BLaER1 treated with 17β-estradiol and CSF1 and Interleukin-3, amounts not matched to agents 10 nM and 100 nM (cell line): ENCODE data around the gene NMRK2.
A peak's percentile ranks its signal among the peaks of the same experiment; 100 is the strongest.

Experiments
- H3K27ac ChIP-seq, 11 experiments: shearing (Covaris generic); formaldehyde crosslinking; 2 replicates each; pipeline ENCODE4 v1.8.1; 2022
- H3K27me3 ChIP-seq, 11 experiments: shearing (Covaris generic); formaldehyde crosslinking; 2 replicates each; pipeline ENCODE4 v1.8.1; 2022
- H3K36me3 ChIP-seq, 11 experiments: shearing (Covaris generic); formaldehyde crosslinking; 2 replicates each; pipeline ENCODE4 v1.8.1; 2022
- H3K4me1 ChIP-seq, 10 experiments: shearing (Covaris generic); formaldehyde crosslinking; 2 replicates each; pipeline ENCODE4 v1.8.1; 2022
- H3K4me2 ChIP-seq, 11 experiments: shearing (Covaris generic); formaldehyde crosslinking; 2 replicates each; pipeline ENCODE4 v1.8.1; 2022
- H3K4me3 ChIP-seq, 10 experiments: shearing (Covaris generic); formaldehyde crosslinking; 2 replicates each; pipeline ENCODE4 v1.8.1; 2022
- H3K9ac ChIP-seq, 11 experiments: shearing (Covaris generic); formaldehyde crosslinking; 2 replicates each; pipeline ENCODE4 v1.8.1; 2022
- H3K9me3 ChIP-seq, 11 experiments: shearing (Covaris generic); formaldehyde crosslinking; replicated peaks in 1 of 11; 2 replicates each; pipeline ENCODE4 v1.8.1; 2022
- H4K20me1 ChIP-seq, 11 experiments: shearing (Covaris generic); formaldehyde crosslinking; 2 replicates each; pipeline ENCODE4 v1.8.1; 2022
- Cebpa-rat ChIP-seq, 11 experiments: shearing (Covaris generic); IDR thresholded peaks; 2 replicates each; pipeline ENCODE4 v1.8.1; 2022

Gene NMRK2

GRCh38 chr19:3968556-3969434, 35.9 kb downstream of the NMRK2 start:
- peak overlapping the region in 10 of 11 experiments; percentile 9 to 86 (median 84); a peak in 17 of 22 replicates for H3K27ac ChIP-seq
- H3K4me1 ChIP-seq = peaks cover 24 to 33% (median 29%) of the 10 kb centered on the region in 10 experiments
- peak overlapping the region; percentile 86 to 99 (median 97); a peak in 12 of 20 replicates for H3K4me3 ChIP-seq
- no peaks in the 10 kb centered on the region for H3K27me3 ChIP-seq
- peaks cover 52 to 64% (median 58%) of the 10 kb centered on the region in 11 experiments for H3K36me3 ChIP-seq
- no peak for TF ChIP-seq Cebpa-rat (IDR thresholded peaks at IDR 0.05)
- H4K20me1 ChIP-seq = peaks cover 53 to 85% (median 79%) of the 10 kb centered on the region in 11 experiments
- H3K4me2 ChIP-seq = peak overlapping the region; percentile 87 to 99 (median 95)
- H3K9ac ChIP-seq = peak overlapping the region; percentile 87 to 96 (median 94); a peak in 20 of 22 replicates
- H3K9me3 ChIP-seq = no peaks in the 10 kb centered on the region

- Histone ChIP-seq H3K36me3 (peaks cover 46 to 56% (median 51%) of the 10 kb centered on the region in 11 experiments), H3K9ac (peak overlapping the region; percentile 87 to 96 (median 94)), H3K4me3 (peak overlapping the region; percentile 86 to 99 (median 97)), H4K20me1 (peaks cover 51 to 81% (median 76%) of the 10 kb centered on the region in 11 experiments), H3K27me3 (no peaks in the 10 kb centered on the region), H3K4me2 (peak overlapping the region; percentile 87 to 99 (median 95)), H3K4me1 (peaks cover 24 to 33% (median 29%) of the 10 kb centered on the region in 10 experiments), H3K27ac (peak overlapping the region in 10 of 11 experiments; percentile 80 to 86 (median 86); a peak in 21 of 22 replicates), H3K9me3 (no peaks in the 10 kb centered on the region)
- no peak for TF ChIP-seq Cebpa-rat (IDR thresholded peaks at IDR 0.05)
These were observed 36.8 kb downstream of the NMRK2 start for GRCh38 chr19:3969435-3970312.

- H3K27ac ChIP-seq = peak overlapping the region; percentile 80 to 86 (median 85)
- peaks cover 24 to 33% (median 29%) of the 10 kb centered on the region in 10 experiments for H3K4me1 ChIP-seq
- H3K36me3 ChIP-seq = peaks cover 44 to 55% (median 49%) of the 10 kb centered on the region in 11 experiments
- peak overlapping the region; percentile 87 to 99 (median 95) for H3K4me2 ChIP-seq
- H3K27me3 ChIP-seq = no peaks in the 10 kb centered on the region
- no peak for TF ChIP-seq Cebpa-rat (IDR thresholded peaks at IDR 0.05)
- H3K9me3 ChIP-seq = no peaks in the 10 kb centered on the region
- H3K9ac ChIP-seq = peak overlapping the region; percentile 87 to 96 (median 94)
- H4K20me1 ChIP-seq = peaks cover 50 to 81% (median 76%) of the 10 kb centered on the region in 11 experiments
- peak overlapping the region; percentile 86 to 99 (median 97) for H3K4me3 ChIP-seq
These were observed 37.5 kb downstream of the NMRK2 start for GRCh38 chr19:3970313-3970807.

DNA sequence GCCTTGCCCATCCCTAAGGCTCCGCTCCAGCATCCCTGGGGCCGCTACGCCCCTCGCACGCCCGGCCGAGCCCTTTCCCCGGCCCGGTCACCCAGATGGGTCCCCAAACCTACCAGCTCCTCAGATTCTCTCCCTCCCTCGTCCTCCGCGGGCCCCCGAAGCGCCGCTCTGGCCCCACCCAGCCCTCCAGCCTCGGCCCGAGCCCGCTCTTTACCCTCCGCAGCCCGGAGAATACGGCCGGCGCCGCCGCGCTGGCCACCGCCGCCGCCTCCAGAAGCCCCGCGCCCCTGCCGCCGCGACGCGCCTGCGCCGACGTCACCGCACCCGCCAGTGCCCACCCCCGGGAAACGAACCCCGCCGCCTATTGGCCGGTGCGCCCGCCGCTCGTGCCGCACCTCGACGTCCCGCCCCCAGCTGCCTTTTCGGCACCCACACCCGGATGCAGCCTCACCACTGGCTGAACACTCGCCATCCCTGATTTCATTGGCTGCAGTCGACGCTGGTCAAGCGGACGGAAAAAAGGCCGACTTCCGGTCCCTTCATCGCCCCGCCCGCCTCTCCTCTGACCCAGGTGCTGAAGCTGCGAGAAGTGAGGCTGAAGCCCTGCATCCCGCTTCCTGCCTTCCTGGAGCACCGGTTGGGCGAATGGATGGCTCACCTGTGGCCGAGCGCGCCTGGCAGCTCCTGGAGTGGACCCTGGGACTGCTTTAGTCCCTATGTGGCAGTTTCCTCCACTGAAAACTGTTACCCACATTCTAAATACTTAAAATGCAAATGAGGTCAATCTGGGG, 38.1 kb downstream of the NMRK2 start, which contains the start of gene DAPK3:
DAPK3 (minus strand) TSS at position 292 of the 791 bp plus-strand sequence. CDS start 1,364 bp downstream, outside the sequence.
- no peaks in the 10 kb centered on the region for H3K9me3 ChIP-seq
- peak within 1 kb of the TSS; percentile 87 to 96 (median 94) for H3K9ac ChIP-seq
- peaks cover 51 to 81% (median 76%) of the 10 kb centered on the region in 11 experiments for H4K20me1 ChIP-seq
- TF ChIP-seq Cebpa-rat (IDR thresholded peaks at IDR 0.05) = no peak
- H3K4me2 ChIP-seq = peak within 1 kb of the TSS; percentile 87 to 99 (median 95)
- H3K27me3 ChIP-seq = no peaks in the 10 kb centered on the region
- H3K27ac ChIP-seq = peak within 1 kb of the TSS; percentile 80 to 86 (median 85)
- peaks cover 44 to 55% (median 49%) of the 10 kb centered on the region in 11 experiments for H3K36me3 ChIP-seq
- H3K4me3 ChIP-seq = peak within 1 kb of the TSS; percentile 86 to 99 (median 97)
- peaks cover 24 to 33% (median 29%) of the 10 kb centered on the region in 10 experiments for H3K4me1 ChIP-seq

DNA sequence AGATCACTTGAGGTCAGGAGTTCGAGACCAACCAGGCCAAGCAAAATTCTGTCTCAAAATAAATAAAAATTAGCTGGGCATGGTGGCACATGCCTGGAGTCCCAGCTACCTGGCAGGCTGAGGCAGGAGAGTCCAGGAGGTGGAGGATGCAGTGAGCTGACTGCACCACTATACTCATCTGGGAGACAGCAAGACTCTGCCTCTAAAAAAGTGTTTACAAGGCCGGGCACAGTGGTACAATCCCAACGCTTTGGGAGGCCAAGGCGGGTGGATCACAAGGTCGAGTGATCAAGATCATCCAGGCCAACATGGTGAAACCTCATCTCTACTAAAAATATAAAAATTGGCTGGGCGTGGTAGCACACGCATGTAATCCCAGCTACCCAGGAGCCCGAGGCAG, 42.3 kb downstream of the NMRK2 start:
- no peak overlapping the region for H3K4me3 ChIP-seq
- peaks cover 53 to 61% (median 58%) of the 10 kb centered on the region in 11 experiments for H3K36me3 ChIP-seq
- no peaks in the 10 kb centered on the region for H3K27me3 ChIP-seq
- no peak overlapping the region for H3K9ac ChIP-seq
- no peak for TF ChIP-seq Cebpa-rat (IDR thresholded peaks at IDR 0.05)
- no peaks in the 10 kb centered on the region for H3K9me3 ChIP-seq
- H3K27ac ChIP-seq = no peak overlapping the region
- peaks cover 53 to 81% (median 77%) of the 10 kb centered on the region in 11 experiments for H4K20me1 ChIP-seq
- H3K4me2 ChIP-seq = no peak overlapping the region
- H3K4me1 ChIP-seq = peaks cover 18 to 53% (median 45%) of the 10 kb centered on the region in 10 experiments

GRCh38 chr19:3975637-3976087, 42.8 kb downstream of the NMRK2 start:
- H3K27me3 ChIP-seq = no peaks in the 10 kb centered on the region
- H4K20me1 ChIP-seq = peaks cover 58 to 81% (median 78%) of the 10 kb centered on the region in 11 experiments
- no peak overlapping the region for H3K9ac ChIP-seq
- TF ChIP-seq Cebpa-rat (IDR thresholded peaks at IDR 0.05) = no peak
- H3K4me2 ChIP-seq = no peak overlapping the region
- H3K4me1 ChIP-seq = peaks cover 24 to 55% (median 49%) of the 10 kb centered on the region in 10 experiments
- peaks cover 58 to 66% (median 63%) of the 10 kb centered on the region in 11 experiments for H3K36me3 ChIP-seq
- no peak overlapping the region for H3K27ac ChIP-seq
- no peaks in the 10 kb centered on the region for H3K9me3 ChIP-seq
- no peak overlapping the region for H3K4me3 ChIP-seq

DNA sequence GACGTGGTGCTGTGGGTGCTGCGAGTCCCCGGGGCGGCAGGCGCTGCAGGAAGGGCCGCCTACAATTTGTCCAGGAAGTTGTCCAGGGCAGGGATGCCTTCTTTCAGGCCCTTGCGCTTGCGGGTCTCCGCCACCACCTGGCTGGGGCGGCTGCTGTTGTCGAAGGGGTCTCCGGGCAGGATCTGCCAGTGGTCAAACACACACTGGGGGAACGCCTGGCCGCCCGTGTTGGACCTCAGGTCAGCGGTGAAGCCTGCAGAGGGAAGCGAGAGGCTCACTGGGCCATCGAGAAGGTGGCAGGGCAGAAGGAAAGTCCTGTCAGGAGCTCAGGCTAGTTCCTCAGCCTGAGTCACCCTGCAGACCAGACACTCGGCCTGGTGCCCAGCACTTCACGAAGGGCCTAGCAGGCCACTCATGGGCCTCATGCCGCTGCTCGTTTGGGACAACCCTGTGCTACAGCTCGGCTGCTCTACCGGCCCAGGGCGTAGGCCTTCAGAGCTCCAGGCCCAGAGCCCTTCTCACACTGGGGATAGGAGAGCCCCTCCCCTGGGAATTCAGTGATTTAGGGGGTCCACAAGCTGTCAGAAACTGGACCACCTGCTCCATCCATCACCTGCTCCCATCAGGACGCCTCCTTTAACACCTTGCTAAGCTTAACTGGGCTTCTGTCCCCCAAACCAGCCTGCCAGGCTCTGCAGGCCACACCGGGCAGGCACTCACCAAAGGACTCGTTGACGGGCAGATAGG, 43.8 kb downstream of the NMRK2 start:
- no peaks in the 10 kb centered on the region for H3K9me3 ChIP-seq
- peaks cover 29 to 59% (median 54%) of the 10 kb centered on the region in 10 experiments for H3K4me1 ChIP-seq
- peak overlapping the region in 9 of 11 experiments; percentile 1 to 43 (median 28); a peak in 15 of 22 replicates for H3K4me2 ChIP-seq
- H3K27ac ChIP-seq = peak overlapping the region in 8 of 11 experiments; percentile 8 to 98 (median 20); a peak in 8 of 22 replicates
- H3K9ac ChIP-seq = peak overlapping the region in 10 of 11 experiments; percentile 4 to 44 (median 28); a peak in 14 of 22 replicates
- H3K4me3 ChIP-seq = 0 out of 20 replicates have a peak overlapping the region, but pooled peaks of 1 of the 10 experiments have one; percentile 11
- no peaks in the 10 kb centered on the region for H3K27me3 ChIP-seq
- H4K20me1 ChIP-seq = peaks cover 68 to 84% (median 82%) of the 10 kb centered on the region in 11 experiments
- H3K36me3 ChIP-seq = peaks cover 68 to 76% (median 73%) of the 10 kb centered on the region in 11 experiments
- TF ChIP-seq Cebpa-rat (IDR thresholded peaks at IDR 0.05) = no peak
